Hepatocyte (in vitro differentiated cells): ENCODE results near the gene UBE2D2.

Experiments used
- EZH2 ChIP-seq: fragments of 200-600 bp; sonication (generic); IDR thresholded peaks from 2 replicates; pipeline ENCODE4 v1.6.1; 2016; ENCODE audit warnings: antibody characterized with exemption, mild to moderate bottlenecking, borderline replicate concordance
- TF ChIP-seq, protein P1 (sequence below): fragments of 200-600 bp; sonication (generic); IDR thresholded peaks from 2 replicates; pipeline ENCODE4 v1.5.1; 2016; ENCODE audit warnings: antibody characterized with exemption, mild to moderate bottlenecking; ENCODE audit not compliant: poor library complexity

DNA sequence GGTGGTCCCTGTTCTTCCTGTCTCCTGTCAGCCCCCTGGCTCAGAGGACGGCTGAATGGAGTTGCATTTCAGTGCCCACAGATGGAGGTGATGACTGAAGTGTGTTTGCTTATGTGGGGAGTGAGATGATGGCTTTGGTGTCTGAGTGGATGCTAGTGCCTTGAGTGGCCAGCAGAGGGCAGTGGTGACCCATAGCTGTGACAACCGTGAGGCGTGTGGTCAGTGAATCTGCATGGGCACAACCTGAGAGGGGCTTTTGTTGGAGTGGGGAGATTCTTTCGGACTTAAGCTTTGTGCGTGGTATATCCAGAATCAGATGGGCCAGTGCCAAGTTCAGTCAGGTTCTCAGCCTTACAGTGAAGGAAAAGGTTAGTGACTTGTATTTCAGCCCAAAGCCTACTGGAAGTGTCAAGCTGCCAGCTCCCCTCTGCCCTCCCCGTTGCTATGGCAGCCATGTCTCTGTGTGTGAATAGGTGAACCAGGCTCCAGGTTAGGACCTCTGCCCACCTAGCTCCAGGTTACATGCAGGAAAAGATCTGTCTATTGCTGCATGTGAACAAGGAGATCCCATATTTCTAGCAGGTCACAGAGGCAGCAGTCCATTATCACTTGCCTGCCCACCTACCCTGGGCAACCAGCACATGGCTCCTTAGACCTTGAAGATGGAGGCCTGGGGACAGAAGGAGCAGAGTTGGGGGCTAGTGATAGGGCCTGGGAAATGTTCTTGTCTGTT, 72.3 kb downstream of the UBE2D2 start:
- TF ChIP-seq, protein P1, sequence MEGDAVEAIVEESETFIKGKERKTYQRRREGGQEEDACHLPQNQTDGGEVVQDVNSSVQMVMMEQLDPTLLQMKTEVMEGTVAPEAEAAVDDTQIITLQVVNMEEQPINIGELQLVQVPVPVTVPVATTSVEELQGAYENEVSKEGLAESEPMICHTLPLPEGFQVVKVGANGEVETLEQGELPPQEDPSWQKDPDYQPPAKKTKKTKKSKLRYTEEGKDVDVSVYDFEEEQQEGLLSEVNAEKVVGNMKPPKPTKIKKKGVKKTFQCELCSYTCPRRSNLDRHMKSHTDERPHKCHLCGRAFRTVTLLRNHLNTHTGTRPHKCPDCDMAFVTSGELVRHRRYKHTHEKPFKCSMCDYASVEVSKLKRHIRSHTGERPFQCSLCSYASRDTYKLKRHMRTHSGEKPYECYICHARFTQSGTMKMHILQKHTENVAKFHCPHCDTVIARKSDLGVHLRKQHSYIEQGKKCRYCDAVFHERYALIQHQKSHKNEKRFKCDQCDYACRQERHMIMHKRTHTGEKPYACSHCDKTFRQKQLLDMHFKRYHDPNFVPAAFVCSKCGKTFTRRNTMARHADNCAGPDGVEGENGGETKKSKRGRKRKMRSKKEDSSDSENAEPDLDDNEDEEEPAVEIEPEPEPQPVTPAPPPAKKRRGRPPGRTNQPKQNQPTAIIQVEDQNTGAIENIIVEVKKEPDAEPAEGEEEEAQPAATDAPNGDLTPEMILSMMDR, result peak; percentile 93
- no peak for TF ChIP-seq EZH2
